A549 (cell line): ENCODE measurements around the gene RFPL1. TPM values are rescaled to one million over a fixed set of nuclear protein-coding genes. Genes with fewer than 3 reads are reported as not detected.
"Not testable (repeated sequence)": the region's sequence is repeated elsewhere in the genome, so short reads cannot be mapped to it uniquely, and the experiment has no call there.

ENCODE experiments used
- ATAC-seq, 2 experiments: fragments of 200-7000 bp in 1 of 2; fragments of >200 bp in 1 of 2; cut with Nextera tagmentation in 1 of 2; cut with Tn5 transposase in 1 of 2; 3 replicates each; pipeline versions ENCODE4 v1.8.0 to v1.9.1; 2018 to 2020; ENCODE audit warnings: mild to moderate bottlenecking in 1 of 2, moderate library complexity in 1 of 2
- CTCF ChIA-PET: fragments of 300-600 bp; sonication (Branson Sonifier 250); formaldehyde crosslinking; extraction: SDS; loops from one replicate; lab custom pipeline; 2021; ENCODE audit warnings: antibody characterized with exemption, inconsistent platforms; lab: Yijun Ruan, JAX
- POLR2A ChIA-PET: fragments of 350-600 bp; formaldehyde crosslinking; extraction: SDS; loops from one replicate; lab custom pipeline; 2021; ENCODE audit warnings: antibody characterized with exemption, inconsistent platforms; lab: Yijun Ruan, JAX
- DNase-seq, 2 experiments: peaks; one replicate each; pipeline versions ENCODE4 v3.0.0 to v3.0.0-alpha.2; 2011 to 2016; ENCODE audit warnings: low read depth in 1 of 2, low spot score in 1 of 2
- FAIRE-seq: peaks from 2 replicates; lab custom pipeline; 2011; peaks lifted over from hg19 to GRCh38; lab: Jason Lieb, UNC
- H3K27ac ChIP-seq, 2 experiments: fragments of >200 bp; sonication (Bioruptor Twin); formaldehyde crosslinking; 3 replicates each; pipeline ENCODE4 v1.5.1; 2016 to 2017
- H3K4me1 ChIP-seq: fragments of >200 bp; sonication (Bioruptor Twin); formaldehyde crosslinking; 3 replicates; pipeline ENCODE4 v1.6.1; 2016
- H3K4me2 ChIP-seq: fragments of >200 bp; sonication (Bioruptor Twin); formaldehyde crosslinking; 3 replicates; pipeline ENCODE4 v1.6.1; 2016
- H3K4me3 ChIP-seq: fragments of >200 bp; sonication (Bioruptor Twin); formaldehyde crosslinking; 3 replicates; pipeline ENCODE4 v1.5.1; 2016
- H3K9me3 ChIP-seq: fragments of >200 bp; sonication (Bioruptor Twin); formaldehyde crosslinking; 3 replicates; pipeline ENCODE4 v1.6.1; 2016
- CBX2 ChIP-seq: fragments of 200-600 bp; sonication (generic); IDR thresholded peaks from 2 replicates; pipeline ENCODE4 v1.6.1; 2016; ENCODE audit warnings: low read depth, mild to moderate bottlenecking, borderline replicate concordance
- CEBPB ChIP-seq, 2 experiments: fragments of >200 bp in 1 of 2; sonication (Bioruptor Twin) in 1 of 2; formaldehyde crosslinking in 1 of 2; IDR thresholded peaks; 2 replicates each; pipeline ENCODE4 v1.6.1; 2012 to 2016
- EHF ChIP-seq: fragments of 250-450 bp; sonication (Bioruptor Pico); IDR thresholded peaks from 2 replicates; pipeline ENCODE4 v1.5.0; 2020; ENCODE audit warnings: mild to moderate bottlenecking
- FOSL2 ChIP-seq, 2 experiments: fragments of 450-650 bp in 1 of 2; fragments of >200 bp in 1 of 2; sonication (Bioruptor Twin) in 1 of 2; formaldehyde crosslinking; IDR thresholded peaks; 2 replicates each; pipeline versions ENCODE4 v1.5.0 to v1.6.1; 2016 to 2020; ENCODE audit warnings: mild to moderate bottlenecking in 1 of 2, moderate library complexity in 1 of 2
- FOXS1 ChIP-seq: fragments of 250-450 bp; sonication (Bioruptor Pico); IDR thresholded peaks from 2 replicates; pipeline ENCODE4 v1.5.0; 2020; ENCODE audit warnings: mild to moderate bottlenecking, moderate library complexity
- HEYL ChIP-seq: fragments of 250-450 bp; sonication (Bioruptor Pico); IDR thresholded peaks from 2 replicates; pipeline ENCODE4 v1.8.0; 2021; ENCODE audit warnings: mild to moderate bottlenecking, moderate library complexity
- HOXB13 ChIP-seq: fragments of 250-450 bp; sonication (Bioruptor Pico); IDR thresholded peaks from 2 replicates; pipeline ENCODE4 v1.5.0; 2020; ENCODE audit warnings: low read depth, mild to moderate bottlenecking, moderate library complexity
- HOXB5 ChIP-seq: fragments of 250-450 bp; sonication (Bioruptor Pico); IDR thresholded peaks from 2 replicates; pipeline ENCODE4 v1.5.0; 2020; ENCODE audit warnings: mild to moderate bottlenecking, moderate library complexity
- KDM5A ChIP-seq: fragments of 200-600 bp; sonication (generic); IDR thresholded peaks from 2 replicates; pipeline ENCODE4 v1.6.1; 2016; ENCODE audit warnings: antibody characterized with exemption, mild to moderate bottlenecking
- MAZ ChIP-seq: fragments of 150-350 bp; IDR thresholded peaks from 2 replicates; pipeline ENCODE4 v1.6.1; 2014; ENCODE audit warnings: antibody characterized with exemption, low read depth, low read length, borderline replicate concordance
- MYC ChIP-seq: IDR thresholded peaks from 2 replicates; pipeline ENCODE4 v1.6.1; 2012; ENCODE audit warnings: mild to moderate bottlenecking, inconsistent platforms, low read length, improper control_type of control experiment, borderline replicate concordance
- POLR2AphosphoS2 ChIP-seq: conservative IDR thresholded peaks from 2 replicates; pipeline ENCODE4 v1.6.1; 2012; ENCODE audit warnings: low read length, improper control_type of control experiment, inconsistent platforms
- RAD21 ChIP-seq, 2 experiments: fragments of >200 bp in 1 of 2; sonication (Bioruptor Twin) in 1 of 2; formaldehyde crosslinking in 1 of 2; IDR thresholded peaks in 1 of 2; conservative IDR thresholded peaks in 1 of 2; 2 replicates in 1 of 2; 3 replicates in 1 of 2; pipeline ENCODE4 v1.6.1; 2012 to 2018; ENCODE audit warnings: inconsistent platforms in 1 of 2
- RARB ChIP-seq: fragments of 250-450 bp; sonication (Bioruptor Pico); IDR thresholded peaks from 2 replicates; pipeline ENCODE4 v1.8.0; 2021; ENCODE audit warnings: mild to moderate bottlenecking, moderate library complexity
- ZNF302 ChIP-seq: fragments of 250-450 bp; sonication (Bioruptor Pico); IDR thresholded peaks from 2 replicates; pipeline ENCODE4 v1.9.0; 2021; ENCODE audit warnings: inconsistent platforms, mild to moderate bottlenecking, moderate library complexity
- WGBS: methylation state at CpG from one replicate; pipeline ENCODE4 v1.1.6; 2017; ENCODE audit errors: missing lambda C conversion rate; 5-methylcytosine and 5-hydroxymethylcytosine counted together
- polyA minus RNA-seq: library from RNA; depleted of rRNA, polyadenylated mRNA; stranded (reverse); fragments of >200 nt; gene quantifications from 2 replicates; pipeline ENCODE4 v1.2.3, GENCODE V29; 2011; rRNA and poly(A)+ RNA removed
- polyA plus RNA-seq, 4 experiments: library from polyadenylated mRNA; depleted of rRNA in 3 of 4; stranded (reverse); fragments of >200 nt; fragmentation: RNase III in 1 of 4; extraction: RNeasy Plus Mini Kit Qiagen cat#74134 plus additional on column Dnase treatment in 1 of 4; gene quantifications; 2 replicates in 3 of 4; 3 replicates in 1 of 4; pipeline ENCODE4 v1.2.3, GENCODE V29; 2011 to 2017
- TF ChIP-seq, protein P1 (sequence below): IDR thresholded peaks from 2 replicates; pipeline ENCODE4 v1.6.1; 2012
- TF ChIP-seq, protein P2 (sequence below): fragments of 200-600 bp; sonication (generic); IDR thresholded peaks from 2 replicates; pipeline ENCODE4 v1.6.1; 2016; ENCODE audit warnings: antibody characterized with exemption, mild to moderate bottlenecking, moderate library complexity
- TF ChIP-seq, protein P3 (sequence below): IDR thresholded peaks from 2 replicates; pipeline ENCODE4 v1.6.1; 2012; ENCODE audit warnings: low read depth, borderline replicate concordance
- TF ChIP-seq, protein P4 (sequence below): fragments of 450-650 bp; IDR thresholded peaks from 2 replicates; pipeline ENCODE4 v1.6.1; 2014; ENCODE audit warnings: antibody characterized with exemption
- TF ChIP-seq, protein P5 (sequence below): fragments of >200 bp; sonication (Bioruptor Twin); formaldehyde crosslinking; IDR thresholded peaks from 3 replicates; pipeline ENCODE4 v1.6.1; 2016

RFPL1 gene
- not detected in 2 replicates for polyA plus RNA-seq (2011; rRNA removed)
- polyA plus RNA-seq (2012; cell fraction: cytosol; rRNA removed) = not detected in 2 replicates
- not detected in 2 replicates for polyA plus RNA-seq (2012; cell fraction: nucleus; rRNA removed)
- not detected in 3 replicates for polyA plus RNA-seq (2017; fragmentation: RNase III; extraction: RNeasy Plus Mini Kit Qiagen cat#74134 plus additional on column Dnase treatment)
- not detected in 2 replicates for polyA minus RNA-seq

DNA sequence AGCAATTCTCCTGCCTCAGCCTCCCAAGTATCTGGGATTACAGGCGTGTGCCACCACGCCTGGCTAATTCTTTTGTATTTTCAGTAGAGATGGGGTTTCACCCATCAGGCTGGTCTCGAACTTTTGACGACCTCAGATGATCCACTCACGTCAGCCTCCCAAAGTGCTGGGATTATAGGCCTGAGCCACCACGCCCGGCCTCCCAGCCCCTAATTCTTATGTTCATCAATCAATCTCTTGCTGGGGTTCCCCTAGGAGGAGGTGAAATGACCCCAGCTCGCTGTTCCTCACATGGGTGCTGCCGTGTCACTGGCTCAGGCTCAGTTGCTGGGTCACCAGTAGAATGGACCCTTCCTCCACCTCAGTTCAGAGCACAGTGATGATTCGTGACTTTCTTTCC is at the start of gene RFPL1:
Gene RFPL1 (plus strand): TSS at position 301 of the 400 bp plus-strand sequence.
- H3K4me3 ChIP-seq, FAIRE-seq: not testable (repeated sequence)

DNA sequence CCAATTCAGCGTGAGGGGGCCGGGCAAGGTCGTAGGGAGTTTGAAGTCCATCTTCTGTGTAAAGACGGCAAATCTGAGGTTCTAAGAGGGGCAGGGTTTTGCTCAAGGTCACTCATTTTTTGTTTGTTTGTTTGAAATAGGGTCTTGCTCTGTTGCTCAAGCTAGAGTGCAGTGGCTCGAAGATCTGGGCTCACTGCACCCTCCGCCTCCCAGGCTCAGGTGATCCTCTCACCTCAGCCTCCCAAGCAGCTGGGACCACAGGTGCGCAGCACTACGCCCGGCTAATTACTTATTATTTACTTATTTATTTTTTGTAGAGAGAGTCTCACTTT is 49.7 kb upstream of the RFPL1 start:
- Histone ChIP-seq H3K4me3 (peak overlapping the region; percentile 78), H3K9me3 (no peaks in the 10 kb centered on the region), H3K4me2 (peak overlapping the region; percentile 83), H3K27ac (peak overlapping the region; percentile 83 to 95), H3K4me1 (peaks cover 27% of the 10 kb centered on the region)
- ChIA-PET CTCF (interaction anchor here (1.4 kb wide), 1 partner anchor 82 kb away, joined by 4 read pairs; no protein-coding TSS in a partner anchor), POLR2A (interaction anchor here (1.1 kb wide), 1 partner anchor 165 kb away, joined by 5 read pairs; the partner anchor contains the start of gene THOC5)
- DNase-seq (no peak), FAIRE-seq (no peak), ATAC-seq (peak; percentile 15 to 51; a peak in 5 of 6 replicates)
- TF ChIP-seq ZNF302 (CRISPR knock-in tag) (no peak), KDM5A (no peak), HOXB13 (CRISPR knock-in tag) (no peak), FOXS1 (CRISPR knock-in tag) (no peak), RAD21 (conservative IDR thresholded peaks at IDR 0.05 in 1 of 2, IDR thresholded peaks at IDR 0.05 in 1 of 2) (no peak), HOXB5 (CRISPR knock-in tag) (no peak), RARB (CRISPR knock-in tag) (no peak)
- TF ChIP-seq, protein P1, sequence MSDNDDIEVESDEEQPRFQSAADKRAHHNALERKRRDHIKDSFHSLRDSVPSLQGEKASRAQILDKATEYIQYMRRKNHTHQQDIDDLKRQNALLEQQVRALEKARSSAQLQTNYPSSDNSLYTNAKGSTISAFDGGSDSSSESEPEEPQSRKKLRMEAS = no peak
- TF ChIP-seq, protein P2, sequence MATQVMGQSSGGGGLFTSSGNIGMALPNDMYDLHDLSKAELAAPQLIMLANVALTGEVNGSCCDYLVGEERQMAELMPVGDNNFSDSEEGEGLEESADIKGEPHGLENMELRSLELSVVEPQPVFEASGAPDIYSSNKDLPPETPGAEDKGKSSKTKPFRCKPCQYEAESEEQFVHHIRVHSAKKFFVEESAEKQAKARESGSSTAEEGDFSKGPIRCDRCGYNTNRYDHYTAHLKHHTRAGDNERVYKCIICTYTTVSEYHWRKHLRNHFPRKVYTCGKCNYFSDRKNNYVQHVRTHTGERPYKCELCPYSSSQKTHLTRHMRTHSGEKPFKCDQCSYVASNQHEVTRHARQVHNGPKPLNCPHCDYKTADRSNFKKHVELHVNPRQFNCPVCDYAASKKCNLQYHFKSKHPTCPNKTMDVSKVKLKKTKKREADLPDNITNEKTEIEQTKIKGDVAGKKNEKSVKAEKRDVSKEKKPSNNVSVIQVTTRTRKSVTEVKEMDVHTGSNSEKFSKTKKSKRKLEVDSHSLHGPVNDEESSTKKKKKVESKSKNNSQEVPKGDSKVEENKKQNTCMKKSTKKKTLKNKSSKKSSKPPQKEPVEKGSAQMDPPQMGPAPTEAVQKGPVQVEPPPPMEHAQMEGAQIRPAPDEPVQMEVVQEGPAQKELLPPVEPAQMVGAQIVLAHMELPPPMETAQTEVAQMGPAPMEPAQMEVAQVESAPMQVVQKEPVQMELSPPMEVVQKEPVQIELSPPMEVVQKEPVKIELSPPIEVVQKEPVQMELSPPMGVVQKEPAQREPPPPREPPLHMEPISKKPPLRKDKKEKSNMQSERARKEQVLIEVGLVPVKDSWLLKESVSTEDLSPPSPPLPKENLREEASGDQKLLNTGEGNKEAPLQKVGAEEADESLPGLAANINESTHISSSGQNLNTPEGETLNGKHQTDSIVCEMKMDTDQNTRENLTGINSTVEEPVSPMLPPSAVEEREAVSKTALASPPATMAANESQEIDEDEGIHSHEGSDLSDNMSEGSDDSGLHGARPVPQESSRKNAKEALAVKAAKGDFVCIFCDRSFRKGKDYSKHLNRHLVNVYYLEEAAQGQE = no peak
- TF ChIP-seq, protein P3, sequence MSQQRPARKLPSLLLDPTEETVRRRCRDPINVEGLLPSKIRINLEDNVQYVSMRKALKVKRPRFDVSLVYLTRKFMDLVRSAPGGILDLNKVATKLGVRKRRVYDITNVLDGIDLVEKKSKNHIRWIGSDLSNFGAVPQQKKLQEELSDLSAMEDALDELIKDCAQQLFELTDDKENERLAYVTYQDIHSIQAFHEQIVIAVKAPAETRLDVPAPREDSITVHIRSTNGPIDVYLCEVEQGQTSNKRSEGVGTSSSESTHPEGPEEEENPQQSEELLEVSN = no peak
- TF ChIP-seq, protein P4, sequence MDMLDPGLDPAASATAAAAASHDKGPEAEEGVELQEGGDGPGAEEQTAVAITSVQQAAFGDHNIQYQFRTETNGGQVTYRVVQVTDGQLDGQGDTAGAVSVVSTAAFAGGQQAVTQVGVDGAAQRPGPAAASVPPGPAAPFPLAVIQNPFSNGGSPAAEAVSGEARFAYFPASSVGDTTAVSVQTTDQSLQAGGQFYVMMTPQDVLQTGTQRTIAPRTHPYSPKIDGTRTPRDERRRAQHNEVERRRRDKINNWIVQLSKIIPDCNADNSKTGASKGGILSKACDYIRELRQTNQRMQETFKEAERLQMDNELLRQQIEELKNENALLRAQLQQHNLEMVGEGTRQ = no peak
- 29% methylated on average over 9 of the region's 9 CpGs for WGBS

More for the DNA sequence above, at the start of gene RFPL1:
- H3K9me3 ChIP-seq, CTCF ChIA-PET, POLR2A ChIA-PET, H3K4me1 ChIP-seq, H3K4me2 ChIP-seq, H3K27ac ChIP-seq, ATAC-seq, DNase-seq: not testable (repeated sequence)
- 77% methylated on average over 8 of the region's 10 CpGs for WGBS

DNA sequence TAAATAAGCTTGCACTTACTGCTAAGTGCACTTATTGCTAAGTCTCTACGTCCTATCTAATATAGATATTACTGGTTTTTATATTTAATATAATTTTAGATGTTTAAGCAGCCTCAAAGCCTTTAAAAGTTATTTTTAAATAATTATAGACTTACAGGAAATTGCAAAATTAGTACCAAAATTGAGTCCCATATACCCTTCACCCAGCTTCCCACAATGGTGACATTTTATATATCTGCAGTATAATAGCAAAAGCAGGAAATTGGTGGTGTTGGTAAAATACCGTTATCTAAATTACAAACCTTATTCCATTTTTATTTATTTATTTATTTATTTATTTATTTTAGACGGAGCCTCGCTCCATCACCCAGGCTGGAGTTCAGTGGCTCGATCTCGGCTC is 48.1 kb upstream of the RFPL1 start:
- DNase-seq (no peak), ATAC-seq (no peak), FAIRE-seq (no peak)
- ChIA-PET CTCF (no interaction called here), POLR2A (no interaction called here)
- no peak overlapping the region for H3K4me3 ChIP-seq
- no peak for TF ChIP-seq HEYL
- TF ChIP-seq, protein P5, sequence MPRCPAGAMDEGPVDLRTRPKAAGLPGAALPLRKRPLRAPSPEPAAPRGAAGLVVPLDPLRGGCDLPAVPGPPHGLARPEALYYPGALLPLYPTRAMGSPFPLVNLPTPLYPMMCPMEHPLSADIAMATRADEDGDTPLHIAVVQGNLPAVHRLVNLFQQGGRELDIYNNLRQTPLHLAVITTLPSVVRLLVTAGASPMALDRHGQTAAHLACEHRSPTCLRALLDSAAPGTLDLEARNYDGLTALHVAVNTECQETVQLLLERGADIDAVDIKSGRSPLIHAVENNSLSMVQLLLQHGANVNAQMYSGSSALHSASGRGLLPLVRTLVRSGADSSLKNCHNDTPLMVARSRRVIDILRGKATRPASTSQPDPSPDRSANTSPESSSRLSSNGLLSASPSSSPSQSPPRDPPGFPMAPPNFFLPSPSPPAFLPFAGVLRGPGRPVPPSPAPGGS = no peak
- no peak for TF ChIP-seq CEBPB (IDR thresholded peaks at IDR 0.05)
- no peak for TF ChIP-seq FOSL2 (IDR thresholded peaks at IDR 0.05)
- no peak for TF ChIP-seq FOSL2 (CRISPR knock-in tag; IDR thresholded peaks at IDR 0.05)
- no peak for TF ChIP-seq POLR2AphosphoS2
- TF ChIP-seq MYC = no peak
- no peak for TF ChIP-seq RARB (CRISPR knock-in tag)
- no peak for TF ChIP-seq MAZ
- TF ChIP-seq EHF (CRISPR knock-in tag) = no peak
- TF ChIP-seq, protein P3 = no peak
- TF ChIP-seq CBX2 = no peak
- TF ChIP-seq FOXS1 (CRISPR knock-in tag) = no peak
- H3K4me2 ChIP-seq = no peak overlapping the region
- no peak overlapping the region for H3K27ac ChIP-seq
- no peaks in the 10 kb centered on the region for H3K9me3 ChIP-seq
- peaks cover 25% of the 10 kb centered on the region for H3K4me1 ChIP-seq
- 88% methylated on average over 6 of the region's 6 CpGs for WGBS
